GM18867 (cell line): ENCODE results near the gene ADISSP.

Experiments
- ATAC-seq: cut with Tn5 transposase; IDR thresholded peaks from one replicate; pipeline ENCODE4 v1.9.1; 2021; ENCODE audit warnings: mild to moderate bottlenecking, moderate library complexity; ENCODE audit not compliant: unreplicated experiment

The ADISSP gene

GRCh38 chr20:3755814-3756480 is 11.6 kb downstream of the ADISSP start:
- no peak for ATAC-seq

- ATAC-seq, result no peak
These were observed 12.3 kb downstream of the ADISSP start for GRCh38 chr20:3755269-3755668.

GRCh38 chr20:3754276-3754630 is 13.3 kb downstream of the ADISSP start:
- ATAC-seq, result no peak

- no peak for ATAC-seq
These were observed 13.9 kb downstream of the ADISSP start for GRCh38 chr20:3753501-3754275.

- ATAC-seq, result no peak
These were observed 14.5 kb downstream of the ADISSP start for GRCh38 chr20:3753098-3753497.

- no peak for ATAC-seq
These were observed 15.2 kb downstream of the ADISSP start for GRCh38 chr20:3752386-3752759.

GRCh38 chr20:3751675-3752385 is 15.7 kb downstream of the ADISSP start:
- no peak for ATAC-seq

- no peak for ATAC-seq
These were observed 16.3 kb downstream of the ADISSP start for GRCh38 chr20:3751305-3751674.

- no peak for ATAC-seq
These were observed 17.6 kb downstream of the ADISSP start for GRCh38 chr20:3749689-3750531.

GRCh38 chr20:3749087-3749688 is 18.4 kb downstream of the ADISSP start:
- ATAC-seq, result no peak

GRCh38 chr20:3748073-3748472 is 19.5 kb downstream of the ADISSP start:
- ATAC-seq, result no peak

GRCh38 chr20:3747471-3747870 is 20.1 kb downstream of the ADISSP start:
- no peak for ATAC-seq

GRCh38 chr20:3745686-3746173 is 21.8 kb downstream of the ADISSP start:
- no peak for ATAC-seq

- no peak for ATAC-seq
These were observed 22.5 kb downstream of the ADISSP start for GRCh38 chr20:3744806-3745685.

- no peak for ATAC-seq
These were observed 23.5 kb downstream of the ADISSP start for GRCh38 chr20:3744037-3744436.

GRCh38 chr20:3743251-3743650 is 24.3 kb downstream of the ADISSP start:
- ATAC-seq, result no peak

- ATAC-seq, result no peak
These were observed 25.6 kb downstream of the ADISSP start for GRCh38 chr20:3741836-3742458.

- ATAC-seq, result no peak
These were observed 26.8 kb downstream of the ADISSP start for GRCh38 chr20:3740615-3741301.
